ENCODE data around the gene CST8.

The CST8 gene

GRCh38 chr20:23519556-23519955, 28.6 kb downstream of the CST8 start:
- no peak overlapping the region for H3K4me3 ChIP-seq (ENCODE audit: low read depth, low read length)
- no peak for TF ChIP-seq CTCF (conservative IDR thresholded peaks at IDR 0.05; ENCODE audit: low read depth, low read length)
- DNase-seq (ENCODE audit: low read depth), result no peak

GRCh38 chr20:23520185-23520584, 29.3 kb downstream of the CST8 start:
- TF ChIP-seq CTCF (conservative IDR thresholded peaks at IDR 0.05; ENCODE audit: low read depth, low read length), result no peak
- DNase-seq (ENCODE audit: low read depth), result no peak
- no peak overlapping the region for H3K4me3 ChIP-seq (ENCODE audit: low read depth, low read length)

- DNase-seq (ENCODE audit: low read depth), result no peak
- TF ChIP-seq CTCF (conservative IDR thresholded peaks at IDR 0.05; ENCODE audit: low read depth, low read length), result no peak
- H3K4me3 ChIP-seq (ENCODE audit: low read depth, low read length), result no peak overlapping the region
Observed at GRCh38 chr20:23524146-23524545, 33.2 kb downstream of the CST8 start.

- DNase-seq (ENCODE audit: low read depth), result no peak
- no peak for TF ChIP-seq CTCF (conservative IDR thresholded peaks at IDR 0.05; ENCODE audit: low read depth, low read length)
- H3K4me3 ChIP-seq (ENCODE audit: low read depth, low read length), result no peak overlapping the region
Observed at GRCh38 chr20:23526850-23527249, 35.9 kb downstream of the CST8 start.

- no peak for TF ChIP-seq CTCF (conservative IDR thresholded peaks at IDR 0.05; ENCODE audit: low read depth, low read length)
- no peak for DNase-seq (ENCODE audit: low read depth)
- H3K4me3 ChIP-seq (ENCODE audit: low read depth, low read length), result no peak overlapping the region
Observed at GRCh38 chr20:23528867-23529431, 38.0 kb downstream of the CST8 start.

GRCh38 chr20:23530937-23531567, 40.1 kb downstream of the CST8 start:
- no peak for TF ChIP-seq CTCF (conservative IDR thresholded peaks at IDR 0.05; ENCODE audit: low read depth, low read length)
- no peak overlapping the region for H3K4me3 ChIP-seq (ENCODE audit: low read depth, low read length)

GRCh38 chr20:23532533-23532932, 41.6 kb downstream of the CST8 start:
- DNase-seq (ENCODE audit: low read depth), result no peak
- H3K4me3 ChIP-seq (ENCODE audit: low read depth, low read length), result no peak overlapping the region
- TF ChIP-seq CTCF (conservative IDR thresholded peaks at IDR 0.05; ENCODE audit: low read depth, low read length), result no peak

More at GRCh38 chr20:23530937-23531567, 40.1 kb downstream of the CST8 start:
- DNase-seq (ENCODE audit: low read depth), result no peak
